Hematopoietic multipotent progenitor cell treated with erythropoietin and hydrocortisone succinate and interleukin-3 and kit ligand, for 4 days (in vitro differentiated cells): ENCODE data around the gene SF3B6.

Source experiments
- DNase-seq: peaks from one replicate; pipeline ENCODE4 v3.0.0-alpha.2; 2015

The SF3B6 gene

DNA sequence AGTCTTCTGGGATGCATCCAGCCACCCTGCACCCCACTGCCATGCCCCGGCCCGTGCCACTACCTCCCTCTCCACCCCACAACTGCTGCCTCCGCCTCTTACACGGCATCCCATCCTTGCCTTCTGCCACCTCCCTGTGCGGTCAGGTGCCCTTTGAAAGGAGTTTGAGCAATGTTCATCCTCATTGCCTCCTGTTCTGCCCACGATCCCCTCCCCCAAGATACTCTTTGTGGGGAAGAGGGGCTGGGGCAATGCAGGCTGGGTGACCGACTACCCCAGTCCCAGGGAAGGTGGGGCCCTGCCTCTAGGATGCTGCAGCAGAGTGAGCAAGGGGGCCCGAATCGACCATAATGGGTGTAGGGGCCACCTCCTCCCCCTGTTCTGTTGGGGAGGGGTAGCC, 57.9 kb downstream of the SF3B6 start:
- no peak for DNase-seq

DNA sequence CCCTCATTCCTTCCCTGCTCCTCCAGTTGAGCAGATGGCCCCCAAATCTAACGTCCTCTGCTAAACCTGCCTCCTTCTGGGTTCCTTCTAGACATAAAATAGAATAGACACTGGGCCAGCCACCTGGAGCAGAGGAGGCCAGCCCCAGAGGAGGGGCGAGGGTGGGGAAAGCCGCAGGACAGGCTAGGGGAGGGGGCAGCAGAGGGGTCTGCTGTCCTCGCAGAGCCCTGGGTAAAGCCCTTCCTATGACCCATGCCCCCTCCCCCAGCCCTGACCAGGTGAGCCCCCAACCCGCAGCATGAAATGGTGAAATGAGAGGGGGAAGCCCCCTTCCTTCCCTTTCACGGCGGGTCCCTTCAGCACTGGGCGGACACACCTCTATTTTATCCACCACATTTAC, 58.4 kb downstream of the SF3B6 start:
- no peak for DNase-seq
